Hepatocyte (in vitro differentiated cells): ENCODE results near the gene SCYL3.

Experiments
- EZH2 ChIP-seq: fragments of 200-600 bp; sonication (generic); IDR thresholded peaks from 2 replicates; pipeline ENCODE4 v1.6.1; 2016; ENCODE audit warnings: antibody characterized with exemption, mild to moderate bottlenecking, borderline replicate concordance
- EZH2phosphoT487 ChIP-seq: fragments of 200-600 bp; sonication (generic); IDR thresholded peaks from one replicate; pipeline ENCODE4 v1.6.1; 2018; ENCODE audit warnings: antibody characterized with exemption, mild to moderate bottlenecking, low read depth, moderate library complexity; ENCODE audit not compliant: unreplicated experiment, severe bottlenecking
- TF ChIP-seq, protein P1 (sequence below): fragments of 200-600 bp; sonication (generic); IDR thresholded peaks from 2 replicates; pipeline ENCODE4 v1.5.1; 2016; ENCODE audit warnings: antibody characterized with exemption, mild to moderate bottlenecking; ENCODE audit not compliant: poor library complexity

DNA sequence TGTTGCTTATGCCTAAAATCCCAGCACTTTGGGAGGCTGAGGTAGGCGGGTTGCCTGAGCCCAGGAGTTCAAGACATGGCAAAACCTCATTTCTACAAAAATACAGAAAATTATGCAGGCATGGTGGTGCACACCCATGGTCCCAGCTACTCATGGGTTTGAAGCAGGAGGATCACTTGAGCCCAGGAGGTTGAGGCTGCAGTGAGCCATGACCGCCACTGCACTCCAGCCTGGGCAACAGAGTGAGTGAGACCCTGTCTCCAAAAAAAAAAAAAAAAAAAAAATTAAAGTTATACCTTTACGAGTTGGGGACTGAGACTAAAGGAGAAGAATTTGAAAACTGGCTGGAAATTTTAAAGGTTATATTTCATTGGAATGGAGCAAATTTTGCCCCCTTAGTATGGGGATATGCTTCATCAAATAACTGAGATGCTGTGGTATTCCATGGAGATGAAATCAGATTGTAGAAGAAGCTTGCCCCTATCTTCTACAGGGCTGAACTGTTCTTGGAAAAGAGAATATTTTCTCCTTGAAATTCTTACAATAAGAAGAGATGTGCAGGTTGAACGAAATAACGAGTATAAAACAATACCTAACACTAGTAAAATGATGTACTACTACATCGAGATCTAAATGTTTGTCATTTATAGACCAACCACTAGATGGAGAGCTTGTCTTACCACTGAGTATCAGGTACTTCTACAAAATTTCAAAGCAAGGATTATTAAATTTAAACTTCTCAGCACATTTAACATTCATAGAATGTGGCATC is 34.9 kb upstream of the SCYL3 start:
- TF ChIP-seq, protein P1, sequence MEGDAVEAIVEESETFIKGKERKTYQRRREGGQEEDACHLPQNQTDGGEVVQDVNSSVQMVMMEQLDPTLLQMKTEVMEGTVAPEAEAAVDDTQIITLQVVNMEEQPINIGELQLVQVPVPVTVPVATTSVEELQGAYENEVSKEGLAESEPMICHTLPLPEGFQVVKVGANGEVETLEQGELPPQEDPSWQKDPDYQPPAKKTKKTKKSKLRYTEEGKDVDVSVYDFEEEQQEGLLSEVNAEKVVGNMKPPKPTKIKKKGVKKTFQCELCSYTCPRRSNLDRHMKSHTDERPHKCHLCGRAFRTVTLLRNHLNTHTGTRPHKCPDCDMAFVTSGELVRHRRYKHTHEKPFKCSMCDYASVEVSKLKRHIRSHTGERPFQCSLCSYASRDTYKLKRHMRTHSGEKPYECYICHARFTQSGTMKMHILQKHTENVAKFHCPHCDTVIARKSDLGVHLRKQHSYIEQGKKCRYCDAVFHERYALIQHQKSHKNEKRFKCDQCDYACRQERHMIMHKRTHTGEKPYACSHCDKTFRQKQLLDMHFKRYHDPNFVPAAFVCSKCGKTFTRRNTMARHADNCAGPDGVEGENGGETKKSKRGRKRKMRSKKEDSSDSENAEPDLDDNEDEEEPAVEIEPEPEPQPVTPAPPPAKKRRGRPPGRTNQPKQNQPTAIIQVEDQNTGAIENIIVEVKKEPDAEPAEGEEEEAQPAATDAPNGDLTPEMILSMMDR = peak; percentile 71
- TF ChIP-seq EZH2 (no peak), EZH2phosphoT487 (no peak)
